ENCODE results near the gene LATS2.

DNA sequence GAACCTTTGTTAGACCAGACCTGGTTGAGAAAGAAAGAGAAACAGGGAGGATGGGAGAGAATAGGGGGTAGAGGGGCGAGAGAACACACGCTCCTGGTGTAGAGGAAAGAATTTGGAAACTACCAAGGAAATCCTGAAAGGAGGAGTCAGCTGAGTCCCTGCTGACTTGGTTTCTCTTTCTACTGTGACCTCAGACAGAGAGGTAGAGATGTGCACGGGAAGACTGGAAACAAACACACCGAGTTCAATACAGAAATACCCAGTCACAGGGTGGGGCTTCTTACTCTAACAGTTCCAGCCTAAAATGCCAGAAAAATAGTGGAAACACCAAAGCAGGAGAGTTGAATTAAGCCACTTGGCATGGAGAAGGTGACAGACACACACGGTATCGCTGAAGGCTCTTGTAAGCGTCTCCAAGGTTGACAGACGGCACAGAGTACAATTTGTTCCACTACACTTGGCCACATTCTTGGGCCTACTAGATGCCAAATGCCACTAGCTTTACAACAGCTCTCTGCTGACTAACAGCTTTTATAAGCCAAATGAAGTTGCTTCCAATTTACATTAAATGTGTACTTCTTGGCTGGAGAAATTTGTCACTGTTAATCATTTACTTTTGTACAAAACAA is 28.1 kb downstream of the LATS2 start:
- TF ChIP-seq CTCF (IDR thresholded peaks at IDR 0.05) (no peak), POLR2A (IDR thresholded peaks at IDR 0.05) (no peak)

Measured in testis (tissue), 2 donors.